SIG-M5 treated with dmso at 0.1 percent for 504 hours (cell line): ENCODE data around the gene LRRC1.

Source experiments
- DNase-seq: peaks from one replicate; lab custom pipeline; 2025; ENCODE audit not compliant: unreplicated experiment; lab: John Stamatoyannopoulos, UW

Gene LRRC1

GRCh38 chr6:53845280-53846195, 50.7 kb downstream of the LRRC1 start:
- no peak for DNase-seq

GRCh38 chr6:53846250-53846649, 51.4 kb downstream of the LRRC1 start:
- DNase-seq, result no peak

GRCh38 chr6:53847796-53848314, 53.0 kb downstream of the LRRC1 start:
- no peak for DNase-seq

GRCh38 chr6:53850527-53850926, 55.7 kb downstream of the LRRC1 start:
- no peak for DNase-seq

- DNase-seq, result no peak
Measured at GRCh38 chr6:53851561-53851960, 56.8 kb downstream of the LRRC1 start.

GRCh38 chr6:53852805-53853204, 58.0 kb downstream of the LRRC1 start:
- no peak for DNase-seq

- DNase-seq, result no peak
Measured at GRCh38 chr6:53854843-53855567, 60.2 kb downstream of the LRRC1 start.

GRCh38 chr6:53855940-53856339, 61.1 kb downstream of the LRRC1 start:
- DNase-seq, result no peak

GRCh38 chr6:53857318-53858094, 62.7 kb downstream of the LRRC1 start:
- no peak for DNase-seq

GRCh38 chr6:53858196-53858595, 63.4 kb downstream of the LRRC1 start:
- DNase-seq, result no peak

- no peak for DNase-seq
Measured at GRCh38 chr6:53858913-53859312, 64.1 kb downstream of the LRRC1 start.

GRCh38 chr6:53860511-53860910, 65.7 kb downstream of the LRRC1 start:
- DNase-seq, result no peak

- no peak for DNase-seq
Measured at GRCh38 chr6:53861518-53861917, 66.7 kb downstream of the LRRC1 start.

GRCh38 chr6:53862662-53863462, 68.1 kb downstream of the LRRC1 start:
- DNase-seq, result no peak

GRCh38 chr6:53864781-53865180, 70.0 kb downstream of the LRRC1 start:
- no peak for DNase-seq

GRCh38 chr6:53866226-53866625, 71.4 kb downstream of the LRRC1 start:
- DNase-seq, result no peak

- DNase-seq, result no peak
Measured at GRCh38 chr6:53868626-53869025, 73.8 kb downstream of the LRRC1 start.

- DNase-seq, result peak; percentile 42
Measured at GRCh38 chr6:53869964-53870363, 75.2 kb downstream of the LRRC1 start.

- DNase-seq, result no peak
Measured at GRCh38 chr6:53873922-53874321, 79.1 kb downstream of the LRRC1 start.

GRCh38 chr6:53874964-53875363, 80.2 kb downstream of the LRRC1 start:
- DNase-seq, result no peak
